ENCODE measurements around the gene FKTN.

Gene FKTN

DNA sequence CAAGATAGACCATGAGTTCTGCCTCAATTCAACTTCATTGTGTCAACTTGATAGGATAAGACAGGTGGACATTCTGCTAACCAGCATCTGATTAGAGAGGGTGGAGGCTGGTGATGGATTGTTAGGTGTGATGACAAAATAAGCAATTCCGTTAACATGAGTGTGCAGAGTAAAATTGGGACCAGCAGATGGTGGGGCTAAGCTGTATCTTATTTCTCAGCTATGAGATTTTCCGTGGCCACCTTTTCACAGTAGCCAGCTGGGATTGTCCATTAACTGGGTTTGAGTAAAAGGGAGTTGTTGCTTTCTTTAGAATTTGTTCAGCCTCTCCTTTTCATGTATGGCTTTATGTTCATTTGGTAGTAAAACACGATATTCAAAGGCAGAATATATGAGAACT is 75.5 kb downstream of the FKTN start:
- no peak for DNase-seq (ENCODE audit: low read depth)

DNA sequence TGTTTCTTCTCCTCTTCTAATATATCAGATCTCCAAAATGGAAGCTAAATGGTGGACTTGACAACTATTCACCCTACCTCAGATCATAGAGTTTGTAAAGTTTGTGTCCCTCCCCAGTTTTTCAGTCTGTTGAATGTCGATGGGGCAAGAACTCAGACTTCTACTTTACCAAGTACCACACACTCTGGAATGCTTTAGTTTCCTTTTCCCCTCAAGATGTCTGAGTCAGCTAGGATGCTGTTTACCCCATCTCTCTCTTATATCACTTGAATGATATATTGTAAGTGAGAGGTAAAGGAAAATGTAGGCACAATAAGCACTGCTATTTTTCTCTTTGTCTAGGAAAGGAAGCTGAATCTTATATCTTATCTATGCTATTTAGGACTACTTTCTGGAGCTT is 78.4 kb downstream of the FKTN start:
- DNase-seq (ENCODE audit: low read depth) = no peak

DNA sequence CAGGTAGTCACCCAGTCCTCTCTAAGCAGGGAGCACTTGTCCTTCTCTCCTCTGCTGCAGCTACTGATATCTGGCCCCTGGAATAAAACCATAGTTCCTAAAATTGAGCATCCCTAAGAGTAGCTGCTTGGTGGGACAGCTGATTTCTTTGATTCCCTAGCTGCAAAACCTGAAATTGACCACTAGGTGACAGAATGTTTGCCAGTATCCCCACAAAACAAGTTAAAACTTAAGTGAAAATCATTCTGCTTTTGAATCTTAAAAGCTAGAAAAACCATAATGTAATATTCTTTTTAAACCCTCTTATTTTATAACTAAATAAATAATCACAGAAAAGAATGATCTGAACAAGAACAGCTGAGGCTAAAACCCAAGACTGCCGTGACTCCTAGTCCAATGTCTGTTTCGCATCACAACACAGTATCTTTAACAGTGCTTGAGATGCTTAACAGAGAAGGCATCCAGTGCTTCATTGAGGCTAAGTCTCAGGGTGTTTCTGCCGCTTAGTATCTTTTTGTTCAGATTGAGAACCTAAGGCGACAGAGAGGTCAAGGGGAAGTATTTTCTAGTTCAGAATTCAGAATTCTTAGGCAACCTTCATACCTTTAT is 80.0 kb downstream of the FKTN start:
- DNase-seq (ENCODE audit: low read depth) = no peak

DNA sequence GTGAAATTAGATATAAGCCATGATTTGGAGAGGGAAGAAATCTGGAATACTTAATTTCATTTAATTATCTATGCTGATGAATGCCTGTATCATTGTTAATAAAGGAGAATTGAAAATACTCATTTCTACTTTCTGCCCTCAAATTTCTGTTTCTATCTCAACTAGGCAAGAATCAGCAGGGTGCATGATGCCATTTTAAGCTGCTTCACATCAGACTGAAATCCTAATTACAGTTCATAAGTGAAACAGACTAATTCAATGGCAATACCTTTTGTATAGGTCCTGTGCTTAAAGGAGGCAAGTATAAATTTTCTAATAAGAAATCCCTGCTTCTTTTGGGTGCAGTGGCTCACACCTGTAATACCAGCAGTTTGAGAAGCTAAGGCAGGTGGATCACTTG is 82.0 kb downstream of the FKTN start:
- DNase-seq (ENCODE audit: low read depth) = no peak

DNA sequence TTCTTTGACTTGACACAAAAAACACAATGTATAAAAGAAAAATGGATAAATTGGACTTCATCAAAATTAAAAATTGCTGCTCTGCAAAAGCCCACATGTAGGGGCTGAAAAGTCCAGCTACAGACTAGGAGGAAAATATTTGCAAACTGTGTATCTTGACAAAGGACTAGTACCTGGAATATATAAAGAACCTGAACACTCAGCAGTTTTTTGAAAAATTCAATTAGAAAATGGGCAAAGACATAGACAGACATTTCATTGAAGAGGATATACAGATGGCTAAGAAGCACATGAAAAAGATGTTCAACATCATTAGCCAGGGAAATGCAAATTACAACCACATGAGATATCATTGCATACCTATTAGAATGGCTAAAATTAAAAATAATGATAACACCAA is 85.9 kb downstream of the FKTN start:
- no peak for DNase-seq (ENCODE audit: low read depth)

DNA sequence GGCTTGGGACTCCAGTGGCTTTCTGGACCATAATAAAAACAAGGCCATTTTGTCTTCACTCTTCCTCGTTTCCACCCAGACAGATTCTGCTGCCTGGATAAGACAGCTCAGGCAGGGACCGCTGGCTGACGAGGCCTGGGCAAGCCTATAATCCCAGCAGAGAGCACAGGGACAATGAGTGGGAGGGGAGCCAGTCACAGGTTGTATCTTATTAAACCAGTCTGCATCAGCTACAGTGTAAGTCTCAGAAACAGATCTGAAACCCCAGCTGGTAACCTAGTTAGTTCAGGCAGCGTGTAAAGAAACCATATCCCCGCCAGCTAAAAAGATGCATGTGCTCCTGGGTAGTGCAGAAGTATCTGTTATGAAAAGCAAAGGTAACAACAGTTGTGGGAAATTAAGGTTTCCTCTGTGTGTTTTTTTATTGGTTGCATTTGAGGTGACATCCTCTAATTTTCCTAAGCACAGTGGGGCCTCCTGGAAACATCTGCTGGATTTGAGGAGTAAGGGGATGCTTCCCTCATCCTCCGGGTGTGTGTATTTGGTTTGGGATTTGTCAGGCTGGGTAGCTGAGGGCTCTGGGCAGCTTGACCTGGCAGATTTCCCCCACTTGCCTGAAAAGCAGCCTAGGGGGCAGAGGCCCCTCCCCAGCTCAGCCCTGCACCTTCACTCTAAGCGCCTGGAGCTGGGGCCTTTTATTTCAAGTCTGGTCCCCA is 89.1 kb downstream of the FKTN start:
- no peak for DNase-seq (ENCODE audit: low read depth)

DNA sequence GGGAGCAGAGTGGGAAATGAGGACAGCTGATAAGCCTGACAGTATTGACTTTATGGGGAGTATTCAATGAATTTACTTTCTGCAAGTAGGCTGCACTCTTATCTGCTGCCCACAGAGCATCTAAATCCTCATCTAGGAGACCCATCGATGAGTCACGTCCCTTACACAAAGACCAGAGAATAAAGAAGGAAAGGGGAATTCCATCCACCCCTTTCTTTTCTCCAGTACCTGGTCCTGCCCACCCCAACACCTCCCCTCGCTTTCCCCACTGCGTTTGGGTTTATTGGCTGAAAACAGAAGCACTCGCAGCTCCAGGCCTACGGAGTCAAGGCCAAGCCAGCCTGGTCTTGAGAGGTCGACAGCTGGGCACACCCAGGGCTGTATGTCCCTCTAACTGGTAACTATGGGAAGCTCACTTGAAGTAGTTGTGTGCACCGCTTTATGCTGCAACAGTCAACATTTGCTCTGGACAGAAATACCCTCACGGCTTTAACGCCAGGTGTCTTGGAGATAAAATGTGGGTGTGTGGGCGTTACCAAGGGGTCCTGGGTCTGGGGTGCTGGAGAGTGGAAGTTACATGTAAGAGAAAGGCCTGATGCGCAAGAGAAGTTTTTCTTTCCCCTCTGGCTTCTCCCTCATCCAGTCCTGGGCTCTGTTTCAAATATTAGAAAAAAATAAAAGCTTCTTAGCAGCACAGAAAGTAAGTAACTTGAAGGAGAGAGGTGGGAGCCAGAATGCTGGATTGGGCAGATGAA is 89.8 kb downstream of the FKTN start:
- no peak for DNase-seq (ENCODE audit: low read depth)

DNA sequence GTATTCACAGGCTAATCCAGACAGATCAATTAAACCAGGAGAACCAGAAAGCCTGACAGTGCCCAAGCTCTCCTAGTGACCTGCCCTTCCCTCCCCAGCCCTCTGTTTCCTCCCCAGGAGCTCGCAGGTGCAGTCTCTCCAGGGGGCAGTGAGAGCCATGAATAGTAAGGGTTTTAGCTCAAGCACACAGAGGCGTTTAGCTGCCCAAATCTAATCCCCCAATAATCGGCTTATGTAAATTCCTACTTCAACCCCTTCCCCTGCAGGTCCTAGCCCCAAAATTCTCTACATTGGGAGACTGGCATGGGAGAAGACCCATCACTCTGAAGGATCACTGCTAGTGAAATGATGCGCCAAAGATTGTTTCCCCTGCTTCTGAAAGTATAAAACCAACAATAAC is 93.9 kb downstream of the FKTN start:
- DNase-seq (ENCODE audit: low read depth) = no peak

DNA sequence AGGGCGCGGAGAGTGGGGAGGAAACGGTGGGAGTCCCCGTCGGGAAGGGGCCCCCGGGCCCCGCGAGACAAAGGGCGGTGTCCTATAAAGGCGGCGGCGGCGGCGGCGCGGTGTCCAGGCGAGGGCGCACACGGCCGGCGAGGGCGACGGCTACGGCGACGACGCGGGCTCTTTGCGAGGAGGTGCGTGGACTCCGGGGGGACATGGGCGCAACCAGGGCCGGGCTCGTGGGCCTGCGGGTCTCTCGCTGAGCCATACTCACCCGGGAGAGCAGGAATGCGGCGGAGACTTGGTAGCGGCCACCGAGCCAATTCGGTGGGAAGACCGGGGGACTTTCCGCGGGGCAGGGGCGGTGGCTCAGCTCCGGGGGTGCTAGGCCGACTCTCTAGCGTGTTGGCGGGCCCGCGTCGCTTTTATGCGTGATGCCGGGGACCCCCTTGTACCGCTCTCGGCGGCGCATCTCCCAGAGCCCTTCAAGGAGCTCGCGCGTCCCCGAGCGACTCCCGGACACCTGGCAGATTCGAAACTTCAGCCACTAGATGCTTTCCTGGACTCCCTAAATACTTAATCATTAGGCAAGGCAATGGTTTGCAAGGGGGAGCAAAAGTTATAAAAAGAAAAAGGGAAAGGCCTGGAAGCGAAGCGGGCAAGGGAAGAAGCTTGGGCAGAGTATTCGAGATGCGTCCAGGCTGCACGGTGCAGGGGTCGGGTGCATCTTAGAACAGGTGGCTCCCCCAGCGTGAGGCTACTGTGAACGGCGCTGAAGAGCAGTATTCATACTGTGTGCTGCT is 98.4 kb downstream of the FKTN start:
- DNase-seq (ENCODE audit: low read depth) = no peak

DNA sequence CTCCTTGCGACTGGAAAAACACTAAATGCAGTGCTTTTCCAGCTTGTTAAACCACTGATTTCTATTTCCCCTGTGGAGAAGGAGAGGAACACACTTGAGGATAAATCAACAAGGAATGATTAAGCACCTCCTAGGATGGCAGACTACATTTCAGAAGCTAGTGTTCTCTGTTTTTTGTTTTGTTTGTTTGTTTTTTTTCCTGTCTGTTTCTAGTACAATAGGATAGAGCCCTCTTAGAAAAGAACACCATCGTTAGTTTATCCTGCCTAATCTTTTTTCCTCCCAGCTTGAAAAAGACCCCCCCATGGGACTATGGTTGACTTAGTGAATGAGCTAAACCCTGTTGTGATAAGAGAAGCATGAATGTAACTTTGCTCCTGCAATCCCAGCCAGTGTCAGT is 100.4 kb downstream of the FKTN start:
- no peak for DNase-seq (ENCODE audit: low read depth)

DNA sequence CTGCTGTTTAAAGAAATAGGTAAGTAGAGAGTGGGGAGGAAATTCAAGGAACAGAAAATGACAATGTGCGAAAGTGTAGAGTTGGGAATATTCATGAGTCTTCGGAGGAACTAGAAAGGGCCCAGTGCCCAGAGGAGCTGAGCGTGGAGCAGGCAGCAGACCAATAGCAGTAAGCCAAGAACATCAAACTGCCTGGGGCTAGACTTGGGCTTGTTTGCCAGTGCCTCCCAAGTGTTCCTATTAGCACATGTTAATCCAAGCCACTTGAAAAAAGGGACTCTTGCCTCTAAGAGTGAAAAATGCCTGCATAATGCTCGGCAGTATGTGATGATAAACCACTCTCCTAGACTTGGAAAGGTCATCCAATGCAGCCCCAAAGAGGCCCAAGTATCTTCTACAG is 103.1 kb downstream of the FKTN start:
- DNase-seq (ENCODE audit: low read depth) = no peak

DNA sequence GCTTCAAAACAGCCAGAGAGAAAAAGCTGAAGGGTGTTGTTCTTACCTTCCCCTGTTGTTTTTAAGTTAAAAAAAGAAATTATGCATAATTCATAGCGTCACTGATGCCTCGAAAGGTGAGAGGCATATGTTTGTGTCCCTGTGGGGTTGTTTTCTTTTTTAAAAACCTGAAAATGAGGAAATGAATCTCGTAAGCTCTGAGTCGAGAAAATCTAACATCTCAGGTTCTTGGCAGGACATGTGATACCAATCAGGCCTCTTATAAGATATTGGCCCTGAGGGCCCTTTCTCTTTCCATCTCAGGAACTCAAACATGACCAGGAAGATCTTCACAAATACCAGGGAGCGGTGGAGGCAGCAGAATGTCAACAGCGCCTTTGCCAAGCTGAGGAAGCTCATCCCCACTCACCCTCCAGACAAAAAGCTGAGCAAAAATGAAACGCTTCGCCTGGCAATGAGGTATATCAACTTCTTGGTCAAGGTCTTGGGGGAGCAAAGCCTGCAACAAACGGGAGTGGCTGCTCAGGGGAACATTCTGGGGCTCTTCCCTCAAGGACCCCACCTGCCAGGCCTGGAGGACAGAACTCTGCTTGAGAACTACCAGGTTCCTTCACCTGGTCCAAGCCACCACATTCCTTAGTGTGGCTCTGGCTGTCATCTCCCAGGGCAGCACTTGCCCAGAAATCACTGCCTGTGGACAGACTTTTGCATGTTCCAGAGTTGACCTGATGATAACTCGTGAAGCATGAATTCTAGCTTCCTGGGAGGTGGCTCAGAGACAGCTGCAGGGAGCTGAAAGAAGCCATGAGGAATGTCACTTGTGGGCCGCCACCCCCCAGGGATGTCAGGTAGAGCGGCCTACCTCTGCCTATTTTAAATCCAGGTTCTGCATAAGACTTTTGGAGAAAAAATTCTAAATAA is 104.5 kb downstream of the FKTN start, which contains the start of gene TAL2:
Gene TAL2, plus strand, starts transcription at position 274 of the 921 bp plus-strand sequence. Its CDS starts 40 bp downstream, at position 314.
- DNase-seq (ENCODE audit: low read depth) = no peak

DNA sequence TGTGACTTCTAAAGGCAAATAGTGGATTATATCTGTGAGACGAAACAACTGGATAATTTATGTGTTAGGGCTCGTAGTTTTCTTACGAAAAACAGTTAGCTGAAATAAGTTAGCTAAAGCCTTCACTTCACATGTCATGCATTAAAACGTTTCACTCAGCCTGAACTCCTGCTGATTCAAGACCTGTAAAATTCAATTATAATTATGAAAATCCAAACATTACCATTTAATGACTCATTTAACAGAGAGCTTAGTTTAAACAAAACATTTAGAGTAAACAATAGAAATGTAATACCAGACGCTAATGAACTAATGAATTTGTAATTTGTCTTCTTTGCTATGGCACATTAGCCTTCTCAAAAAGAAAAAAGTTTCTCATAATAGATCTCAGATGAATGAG is 106.0 kb downstream of the FKTN start:
- no peak for DNase-seq (ENCODE audit: low read depth)

DNA sequence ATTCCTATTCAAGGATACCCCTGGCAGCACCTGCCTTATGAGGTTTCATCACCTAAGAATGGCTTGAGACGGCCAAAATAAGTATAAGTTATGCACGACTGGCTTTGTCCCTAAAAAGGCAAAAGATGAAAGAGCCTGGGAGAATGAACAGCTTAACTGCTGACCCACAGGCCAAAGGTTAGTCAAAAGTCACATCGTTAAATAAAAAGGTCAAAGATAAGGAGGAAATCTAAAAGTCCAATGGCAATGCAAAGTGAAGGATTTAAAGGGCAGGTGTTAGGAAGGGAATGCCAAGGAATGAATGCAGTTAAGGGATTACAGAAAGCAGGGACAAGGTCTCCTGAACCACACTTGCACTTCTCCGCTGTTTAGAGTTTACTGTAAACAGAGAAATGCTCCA is 109.9 kb downstream of the FKTN start:
- no peak for DNase-seq (ENCODE audit: low read depth)

DNA sequence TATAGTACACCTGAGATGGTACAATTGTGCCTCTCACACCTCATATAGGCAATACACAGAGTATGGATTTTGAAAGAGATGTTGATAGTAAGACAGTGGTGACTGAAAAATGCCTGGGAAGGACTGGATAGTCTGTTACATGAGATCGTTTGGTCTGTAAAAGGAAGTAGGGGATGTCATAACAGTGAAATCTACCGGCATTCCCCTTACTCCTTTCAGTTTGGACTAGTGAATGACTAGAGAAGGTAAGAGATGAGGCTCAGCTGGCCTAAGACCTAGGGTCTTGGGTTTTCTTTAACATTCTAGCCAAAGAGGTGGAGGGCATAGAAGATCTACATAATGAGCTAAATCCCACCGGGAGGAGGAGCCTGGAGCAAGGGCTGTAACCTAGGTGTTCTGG is 112.4 kb downstream of the FKTN start:
- no peak for DNase-seq (ENCODE audit: low read depth)

DNA sequence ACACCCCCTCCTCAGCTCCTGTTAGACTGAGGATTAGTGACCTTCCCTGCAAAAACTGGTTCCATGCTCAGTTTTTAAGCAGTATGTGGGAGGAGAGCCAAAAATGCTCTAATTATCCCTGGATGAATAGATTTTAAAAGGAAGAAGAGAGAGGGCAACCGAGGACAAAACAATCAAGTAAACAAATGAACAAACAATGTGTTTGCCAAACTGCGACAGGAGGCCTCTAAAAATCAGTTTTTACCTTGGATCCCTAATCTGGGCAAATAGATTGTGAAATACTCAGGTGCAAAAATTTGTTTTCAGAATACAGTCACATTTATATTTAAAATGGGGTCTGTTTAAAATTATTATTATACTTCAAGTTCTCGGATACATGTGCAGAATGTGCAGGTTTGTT is 112.8 kb downstream of the FKTN start:
- DNase-seq (ENCODE audit: low read depth) = no peak

DNA sequence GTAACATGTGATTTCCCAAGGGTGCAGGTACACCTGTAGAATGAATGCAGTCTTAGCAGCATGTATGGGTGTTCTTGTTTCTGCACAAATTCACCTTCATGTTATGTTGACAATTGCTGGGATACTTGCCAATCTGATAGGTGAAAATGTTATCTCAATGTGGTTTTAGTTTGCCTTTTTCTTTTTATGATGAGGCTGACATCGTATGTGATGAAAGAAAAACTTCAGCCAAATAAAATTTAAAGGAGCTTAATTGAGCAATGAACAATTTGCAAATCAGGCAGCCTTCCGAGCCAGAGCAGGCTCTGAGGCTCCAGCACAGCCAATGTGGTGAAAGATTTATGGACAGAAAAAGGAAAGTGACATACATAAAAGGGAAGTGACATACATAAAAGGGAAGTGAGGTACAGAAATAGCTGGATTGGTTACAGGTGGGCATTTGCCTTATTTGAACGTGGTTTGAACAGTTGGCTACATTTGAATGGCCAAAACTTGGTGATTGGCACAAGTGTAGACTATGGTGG is 114.8 kb downstream of the FKTN start:
- DNase-seq (ENCODE audit: low read depth) = no peak

DNA sequence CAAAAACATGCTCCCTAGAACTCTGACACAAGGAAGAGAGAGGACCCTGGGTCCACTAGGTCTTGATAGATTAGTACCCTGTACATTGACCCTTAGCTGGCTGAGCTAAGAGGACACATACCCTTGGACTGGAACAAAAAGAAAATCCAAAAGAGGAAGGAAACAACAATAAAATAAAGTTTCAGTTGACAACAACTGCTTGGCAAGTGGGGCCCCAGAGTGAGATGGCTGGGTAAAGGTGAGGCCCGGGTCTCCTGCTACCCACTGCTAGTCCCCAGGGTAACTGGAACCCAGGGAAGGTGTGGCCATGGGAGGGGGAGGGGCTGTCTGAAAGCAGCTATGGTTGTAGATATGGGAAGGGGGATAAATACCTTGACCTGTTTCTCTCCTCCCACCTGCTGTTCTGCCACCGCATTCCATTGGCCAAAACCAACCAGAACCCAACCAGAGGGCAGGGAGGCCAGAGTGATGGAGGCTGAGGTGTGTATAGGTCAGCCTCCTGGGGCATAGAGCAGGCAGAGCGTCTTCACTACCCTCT is 116.0 kb downstream of the FKTN start:
- no peak for DNase-seq (ENCODE audit: low read depth)

DNA sequence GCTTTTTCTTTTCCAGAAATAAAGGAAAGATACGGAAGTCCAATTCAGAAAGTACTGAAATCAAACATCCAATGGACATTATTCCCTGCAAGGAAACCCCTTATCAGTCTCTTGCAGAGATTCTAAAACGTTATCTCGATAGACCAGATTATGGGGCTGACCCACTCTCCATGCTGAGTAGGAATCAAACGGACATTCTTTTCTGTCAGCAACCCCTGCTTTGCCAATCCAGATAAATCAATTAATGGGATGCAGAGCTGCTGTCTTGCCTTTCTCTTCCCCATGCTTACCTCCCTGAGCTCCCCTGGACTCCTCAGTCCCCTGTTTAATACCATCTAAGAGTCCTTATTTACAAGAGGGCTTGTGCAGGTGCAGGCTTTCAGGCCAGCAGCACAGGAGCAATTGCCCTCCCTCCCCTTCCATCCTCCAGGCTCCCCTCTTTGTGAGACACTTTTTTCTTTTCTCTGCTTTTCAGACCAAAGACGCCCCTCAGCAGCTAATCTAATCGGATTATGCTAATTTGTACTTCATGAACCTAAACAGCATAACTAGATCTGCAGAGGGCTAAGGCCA is 118.5 kb downstream of the FKTN start:
- no peak for DNase-seq (ENCODE audit: low read depth)

DNA sequence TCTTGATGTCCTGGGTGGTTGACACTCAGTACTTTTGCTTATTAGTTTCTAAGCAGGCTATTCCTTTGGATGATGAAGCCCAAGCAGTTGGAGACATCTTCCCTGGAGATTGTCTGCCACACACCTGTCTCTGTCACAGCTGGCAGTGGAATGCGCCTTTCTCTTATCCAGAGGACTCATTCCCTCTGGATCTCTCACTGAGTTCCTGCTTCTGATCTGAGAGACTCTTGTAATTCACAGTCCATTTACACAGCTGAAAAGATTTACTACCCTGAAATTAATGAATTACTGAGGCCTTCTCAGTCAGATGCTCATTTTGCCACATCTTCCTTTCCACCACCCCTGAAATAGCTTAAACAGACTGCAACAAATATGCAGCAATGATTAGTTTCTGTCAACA is 120.2 kb downstream of the FKTN start:
- DNase-seq (ENCODE audit: low read depth) = no peak

DNA sequence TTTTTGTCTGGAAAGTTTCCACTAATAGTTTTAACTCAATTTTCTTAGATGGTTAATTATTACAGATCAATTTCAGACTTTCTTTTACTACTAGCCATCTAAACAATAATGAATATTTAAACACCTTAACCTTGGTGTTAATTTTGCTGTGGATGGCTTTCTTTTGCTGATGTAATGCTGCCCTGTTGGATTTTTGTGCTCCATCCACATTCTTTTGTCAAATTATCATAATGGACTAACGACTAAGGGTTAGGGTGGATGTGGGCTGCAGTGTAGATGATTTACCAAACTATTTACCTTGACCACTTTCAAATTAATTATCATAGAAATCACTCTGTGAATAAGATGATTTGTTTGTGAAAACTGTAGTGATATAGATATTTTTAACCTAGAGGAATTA is 120.8 kb downstream of the FKTN start:
- no peak for DNase-seq (ENCODE audit: low read depth)
